GM13977 (cell line): ENCODE results near the gene C1QTNF1.

Source experiments
- DNase-seq: peaks from one replicate; pipeline ENCODE4 v3.0.0; 2012; ENCODE audit warnings: low spot score
- in situ Hi-C: fragments of 300-500 bp; cut with MboI; formaldehyde crosslinking; loops from one replicate; pipeline ENCODE4 v1.12.0; 2022; ENCODE audit warnings: low sequenced_read_pairs, low pct_unique_long_range_greater_than_20kb, mixed read lengths, inconsistent platforms; ENCODE audit not compliant: unreplicated experiment
- TF ChIP-seq, protein P1 (sequence below): IDR thresholded peaks from 2 replicates; pipeline ENCODE4 v1.5.1; 2012; ENCODE audit warnings: mild to moderate bottlenecking, control low read depth; ENCODE audit not compliant: insufficient read depth; ENCODE audit errors: extremely low read depth, missing control alignments

C1QTNF1 gene

DNA sequence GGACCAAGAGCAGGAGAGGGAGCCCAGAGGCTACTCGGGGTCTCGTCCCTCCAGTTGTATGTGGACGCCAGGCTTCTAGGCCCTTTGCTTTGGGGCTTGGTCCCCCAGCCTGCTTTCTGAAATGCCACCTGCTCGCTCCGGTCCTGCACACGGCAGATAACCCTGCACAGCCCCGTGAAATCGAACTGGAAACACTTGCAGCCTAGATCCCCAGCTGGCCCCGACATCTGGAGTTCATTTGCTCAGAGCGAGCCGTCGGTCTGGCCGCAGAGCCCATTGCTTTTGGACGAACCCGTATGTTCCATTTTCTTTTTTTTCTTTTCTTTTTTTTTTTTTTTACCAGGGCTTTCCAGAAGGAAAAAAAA lies 22.9 kb downstream of the C1QTNF1 start:
- no peak for DNase-seq
- in situ Hi-C loops = no loop called here
- TF ChIP-seq, protein P1, sequence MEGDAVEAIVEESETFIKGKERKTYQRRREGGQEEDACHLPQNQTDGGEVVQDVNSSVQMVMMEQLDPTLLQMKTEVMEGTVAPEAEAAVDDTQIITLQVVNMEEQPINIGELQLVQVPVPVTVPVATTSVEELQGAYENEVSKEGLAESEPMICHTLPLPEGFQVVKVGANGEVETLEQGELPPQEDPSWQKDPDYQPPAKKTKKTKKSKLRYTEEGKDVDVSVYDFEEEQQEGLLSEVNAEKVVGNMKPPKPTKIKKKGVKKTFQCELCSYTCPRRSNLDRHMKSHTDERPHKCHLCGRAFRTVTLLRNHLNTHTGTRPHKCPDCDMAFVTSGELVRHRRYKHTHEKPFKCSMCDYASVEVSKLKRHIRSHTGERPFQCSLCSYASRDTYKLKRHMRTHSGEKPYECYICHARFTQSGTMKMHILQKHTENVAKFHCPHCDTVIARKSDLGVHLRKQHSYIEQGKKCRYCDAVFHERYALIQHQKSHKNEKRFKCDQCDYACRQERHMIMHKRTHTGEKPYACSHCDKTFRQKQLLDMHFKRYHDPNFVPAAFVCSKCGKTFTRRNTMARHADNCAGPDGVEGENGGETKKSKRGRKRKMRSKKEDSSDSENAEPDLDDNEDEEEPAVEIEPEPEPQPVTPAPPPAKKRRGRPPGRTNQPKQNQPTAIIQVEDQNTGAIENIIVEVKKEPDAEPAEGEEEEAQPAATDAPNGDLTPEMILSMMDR = no peak

DNA sequence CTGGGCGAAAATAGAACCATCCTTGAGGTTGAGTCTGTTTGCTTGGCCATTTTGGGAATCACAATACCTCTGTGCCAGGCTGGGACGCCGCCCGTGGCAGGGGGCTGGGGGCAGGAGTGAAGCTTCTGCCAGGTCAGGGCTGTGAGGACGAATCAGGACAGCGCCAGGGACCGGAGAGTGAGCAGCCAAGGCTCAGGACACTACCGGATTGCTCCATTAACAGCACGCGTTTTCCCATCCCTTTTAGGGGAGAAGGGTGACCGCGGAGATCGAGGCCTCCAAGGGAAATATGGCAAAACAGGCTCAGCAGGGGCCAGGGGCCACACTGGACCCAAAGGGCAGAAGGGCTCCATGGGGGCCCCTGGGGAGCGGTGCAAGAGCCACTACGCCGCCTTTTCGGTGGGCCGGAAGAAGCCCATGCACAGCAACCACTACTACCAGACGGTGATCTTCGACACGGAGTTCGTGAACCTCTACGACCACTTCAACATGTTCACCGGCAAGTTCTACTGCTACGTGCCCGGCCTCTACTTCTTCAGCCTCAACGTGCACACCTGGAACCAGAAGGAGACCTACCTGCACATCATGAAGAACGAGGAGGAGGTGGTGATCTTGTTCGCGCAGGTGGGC lies 23.4 kb downstream of the C1QTNF1 start:
- in situ Hi-C loops = no loop called here
- TF ChIP-seq, protein P1 = no peak
- no peak for DNase-seq

DNA sequence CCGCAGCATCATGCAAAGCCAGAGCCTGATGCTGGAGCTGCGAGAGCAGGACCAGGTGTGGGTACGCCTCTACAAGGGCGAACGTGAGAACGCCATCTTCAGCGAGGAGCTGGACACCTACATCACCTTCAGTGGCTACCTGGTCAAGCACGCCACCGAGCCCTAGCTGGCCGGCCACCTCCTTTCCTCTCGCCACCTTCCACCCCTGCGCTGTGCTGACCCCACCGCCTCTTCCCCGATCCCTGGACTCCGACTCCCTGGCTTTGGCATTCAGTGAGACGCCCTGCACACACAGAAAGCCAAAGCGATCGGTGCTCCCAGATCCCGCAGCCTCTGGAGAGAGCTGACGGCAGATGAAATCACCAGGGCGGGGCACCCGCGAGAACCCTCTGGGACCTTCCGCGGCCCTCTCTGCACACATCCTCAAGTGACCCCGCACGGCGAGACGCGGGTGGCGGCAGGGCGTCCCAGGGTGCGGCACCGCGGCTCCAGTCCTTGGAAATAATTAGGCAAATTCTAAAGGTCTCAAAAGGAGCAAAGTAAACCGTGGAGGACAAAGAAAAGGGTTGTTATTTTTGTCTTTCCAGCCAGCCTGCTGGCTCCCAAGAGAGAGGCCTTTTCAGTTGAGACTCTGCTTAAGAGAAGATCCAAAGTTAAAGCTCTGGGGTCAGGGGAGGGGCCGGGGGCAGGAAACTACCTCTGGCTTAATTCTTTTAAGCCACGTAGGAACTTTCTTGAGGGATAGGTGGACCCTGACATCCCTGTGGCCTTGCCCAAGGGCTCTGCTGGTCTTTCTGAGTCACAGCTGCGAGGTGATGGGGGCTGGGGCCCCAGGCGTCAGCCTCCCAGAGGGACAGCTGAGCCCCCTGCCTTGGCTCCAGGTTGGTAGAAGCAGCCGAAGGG lies 24.2 kb downstream of the C1QTNF1 start:
- no peak for DNase-seq
- in situ Hi-C loops = no loop called here
- TF ChIP-seq, protein P1 = no peak

DNA sequence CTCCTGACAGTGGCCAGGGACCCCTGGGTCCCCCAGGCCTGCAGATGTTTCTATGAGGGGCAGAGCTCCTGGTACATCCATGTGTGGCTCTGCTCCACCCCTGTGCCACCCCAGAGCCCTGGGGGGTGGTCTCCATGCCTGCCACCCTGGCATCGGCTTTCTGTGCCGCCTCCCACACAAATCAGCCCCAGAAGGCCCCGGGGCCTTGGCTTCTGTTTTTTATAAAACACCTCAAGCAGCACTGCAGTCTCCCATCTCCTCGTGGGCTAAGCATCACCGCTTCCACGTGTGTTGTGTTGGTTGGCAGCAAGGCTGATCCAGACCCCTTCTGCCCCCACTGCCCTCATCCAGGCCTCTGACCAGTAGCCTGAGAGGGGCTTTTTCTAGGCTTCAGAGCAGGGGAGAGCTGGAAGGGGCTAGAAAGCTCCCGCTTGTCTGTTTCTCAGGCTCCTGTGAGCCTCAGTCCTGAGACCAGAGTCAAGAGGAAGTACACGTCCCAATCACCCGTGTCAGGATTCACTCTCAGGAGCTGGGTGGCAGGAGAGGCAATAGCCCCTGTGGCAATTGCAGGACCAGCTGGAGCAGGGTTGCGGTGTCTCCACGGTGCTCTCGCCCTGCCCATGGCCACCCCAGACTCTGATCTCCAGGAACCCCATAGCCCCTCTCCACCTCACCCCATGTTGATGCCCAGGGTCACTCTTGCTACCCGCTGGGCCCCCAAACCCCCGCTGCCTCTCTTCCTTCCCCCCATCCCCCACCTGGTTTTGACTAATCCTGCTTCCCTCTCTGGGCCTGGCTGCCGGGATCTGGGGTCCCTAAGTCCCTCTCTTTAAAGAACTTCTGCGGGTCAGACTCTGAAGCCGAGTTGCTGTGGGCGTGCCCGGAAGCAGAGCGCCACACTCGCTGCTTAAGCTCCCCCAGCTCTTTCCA lies 25.1 kb downstream of the C1QTNF1 start:
- TF ChIP-seq, protein P1 = no peak
- in situ Hi-C loops = no loop called here
- no peak for DNase-seq

DNA sequence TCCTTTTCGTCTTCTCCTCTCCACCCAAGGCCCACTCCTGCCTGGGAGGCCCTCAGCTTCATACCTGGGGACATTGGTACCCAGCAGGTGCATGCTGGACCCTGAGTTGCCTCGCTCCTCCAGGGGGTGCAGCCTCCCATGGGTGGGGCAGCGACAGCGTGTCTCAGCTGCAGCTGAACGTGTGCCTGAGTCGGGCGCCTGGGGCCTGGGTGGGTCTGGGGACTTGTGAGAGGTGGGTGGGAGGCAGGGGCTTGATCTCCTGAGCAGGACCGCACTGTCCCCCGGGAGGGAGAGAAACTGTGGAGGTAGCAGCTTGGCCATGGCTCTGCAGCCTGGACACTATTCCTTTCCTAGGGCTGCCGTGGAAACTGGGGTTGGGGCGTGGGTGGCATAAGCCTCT lies 25.9 kb downstream of the C1QTNF1 start:
- no peak for DNase-seq
- TF ChIP-seq, protein P1 = no peak
- in situ Hi-C loops = no loop called here

DNA sequence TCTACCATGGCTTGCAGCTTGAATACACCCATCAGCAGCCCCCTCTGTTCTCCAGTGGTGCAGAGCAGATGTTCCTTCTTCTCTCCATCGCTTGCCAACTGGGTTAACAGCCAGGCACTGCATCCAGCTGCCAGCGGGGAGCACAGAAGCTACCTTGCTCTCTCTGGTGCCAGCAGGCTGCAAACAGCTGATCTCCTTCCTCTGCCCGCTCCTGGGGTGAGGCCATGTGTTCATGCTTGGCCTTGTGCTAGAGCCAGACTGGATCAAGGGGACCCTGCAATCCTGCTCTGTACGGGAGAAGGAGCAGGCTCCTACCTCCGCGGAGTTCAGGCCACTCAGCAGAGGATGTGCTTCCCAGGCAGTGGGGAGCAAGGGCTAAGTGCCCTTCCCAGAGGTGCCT lies 26.6 kb downstream of the C1QTNF1 start:
- DNase-seq = no peak
- in situ Hi-C loops = no loop called here
- TF ChIP-seq, protein P1 = no peak
